Gastrocnemius medialis (tissue), 4 donors: ENCODE measurements around the gene DDX21.

ENCODE experiments used
- POLR2A ChIP-seq, 2 donors: fragments of 450-650 bp; IDR thresholded peaks; one replicate each; pipeline ENCODE4 v1.6.1; 2017; ENCODE audit warnings: antibody characterized with exemption in 2 of 2, mild to moderate bottlenecking in 2 of 2, moderate library complexity in 2 of 2
- TF ChIP-seq, protein P1 (sequence below), 5 experiments: fragments of 450-650 bp in 3 of 5; fragments of 200-600 bp in 2 of 5; sonication (generic) in 2 of 5; IDR thresholded peaks in 4 of 5; conservative IDR thresholded peaks in 1 of 5; 1 replicate in 4 of 5; 2 replicates in 1 of 5; pipeline ENCODE4 v1.5.1; 2016 to 2019; ENCODE audit warnings: antibody characterized with exemption in 5 of 5, mild to moderate bottlenecking in 3 of 5, moderate library complexity in 3 of 5

DNA sequence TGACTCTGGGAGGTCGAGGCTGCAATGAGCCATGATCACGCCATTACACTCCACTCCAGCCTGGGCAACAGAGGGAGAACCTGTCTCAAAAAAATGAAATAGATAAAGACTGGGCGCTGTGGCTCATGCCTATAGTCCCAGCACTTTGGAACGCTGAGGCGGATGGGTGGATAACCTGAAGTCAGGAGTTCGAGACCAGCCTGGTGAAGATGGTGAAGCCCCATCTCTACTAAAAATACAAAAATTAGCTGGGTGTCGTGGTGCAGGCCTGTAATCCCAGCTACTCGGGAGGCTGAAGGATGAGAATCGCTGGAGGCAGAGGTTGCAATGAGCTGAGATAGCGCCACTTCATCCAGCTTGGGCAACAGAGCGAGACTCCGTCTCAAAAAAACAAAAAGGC, 1.1 kb upstream of the DDX21 start:
- TF ChIP-seq, protein P1, sequence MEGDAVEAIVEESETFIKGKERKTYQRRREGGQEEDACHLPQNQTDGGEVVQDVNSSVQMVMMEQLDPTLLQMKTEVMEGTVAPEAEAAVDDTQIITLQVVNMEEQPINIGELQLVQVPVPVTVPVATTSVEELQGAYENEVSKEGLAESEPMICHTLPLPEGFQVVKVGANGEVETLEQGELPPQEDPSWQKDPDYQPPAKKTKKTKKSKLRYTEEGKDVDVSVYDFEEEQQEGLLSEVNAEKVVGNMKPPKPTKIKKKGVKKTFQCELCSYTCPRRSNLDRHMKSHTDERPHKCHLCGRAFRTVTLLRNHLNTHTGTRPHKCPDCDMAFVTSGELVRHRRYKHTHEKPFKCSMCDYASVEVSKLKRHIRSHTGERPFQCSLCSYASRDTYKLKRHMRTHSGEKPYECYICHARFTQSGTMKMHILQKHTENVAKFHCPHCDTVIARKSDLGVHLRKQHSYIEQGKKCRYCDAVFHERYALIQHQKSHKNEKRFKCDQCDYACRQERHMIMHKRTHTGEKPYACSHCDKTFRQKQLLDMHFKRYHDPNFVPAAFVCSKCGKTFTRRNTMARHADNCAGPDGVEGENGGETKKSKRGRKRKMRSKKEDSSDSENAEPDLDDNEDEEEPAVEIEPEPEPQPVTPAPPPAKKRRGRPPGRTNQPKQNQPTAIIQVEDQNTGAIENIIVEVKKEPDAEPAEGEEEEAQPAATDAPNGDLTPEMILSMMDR (IDR thresholded peaks at IDR 0.05 in 4 of 5, conservative IDR thresholded peaks at IDR 0.05 in 1 of 5) = no peak
- no peak for TF ChIP-seq POLR2A (IDR thresholded peaks at IDR 0.05)
